Activated T-cell treated with anti-CD3 and anti-CD28 coated beads, Interleukin-2, amount 50 U/mL, for 24 hours (primary cell): Measurements from ENCODE around the gene RNPEPL1.
A peak's percentile ranks its signal among the peaks of the same experiment; 100 is the strongest.

Experiments
- DNase-seq: peaks from one replicate; pipeline ENCODE4 v3.0.0-alpha.2; 2020
- H3K27ac Mint-ChIP-seq: 2 replicates; pipeline ENCODE4 v1.8.0; 2020; ENCODE audit warnings: mild to moderate bottlenecking, mixed read lengths
- H3K27me3 Mint-ChIP-seq: 2 replicates; pipeline ENCODE4 v1.8.0; 2020; ENCODE audit warnings: mixed read lengths
- H3K36me3 Mint-ChIP-seq: 2 replicates; pipeline ENCODE4 v1.8.0; 2020; ENCODE audit warnings: low read depth, mixed read lengths
- H3K4me1 Mint-ChIP-seq: 2 replicates; pipeline ENCODE4 v1.8.0; 2020; ENCODE audit warnings: low read depth, mixed read lengths
- H3K4me3 Mint-ChIP-seq: 2 replicates; pipeline ENCODE4 v1.8.0; 2020; ENCODE audit warnings: mild to moderate bottlenecking, moderate library complexity, mixed read lengths
- H3K9me3 Mint-ChIP-seq: 2 replicates; pipeline ENCODE4 v1.8.0; 2020; ENCODE audit warnings: mixed read lengths

The RNPEPL1 gene

DNA sequence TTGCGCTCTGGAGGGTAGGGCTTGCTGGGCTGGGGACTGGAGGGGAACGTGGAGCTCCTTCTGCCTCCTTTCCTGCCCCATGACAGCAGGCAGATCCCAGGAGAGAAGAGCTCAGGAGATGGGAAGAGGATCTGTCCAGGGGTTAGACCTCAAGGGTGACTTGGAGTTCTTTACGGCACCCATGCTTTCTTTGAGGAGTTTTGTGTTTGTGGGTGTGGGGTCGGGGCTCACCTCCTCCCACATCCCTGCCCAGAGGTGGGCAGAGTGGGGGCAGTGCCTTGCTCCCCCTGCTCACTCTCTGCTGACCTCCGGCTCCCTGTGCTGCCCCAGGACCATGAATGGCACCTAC lies 61.3 kb downstream of the RNPEPL1 start:
- H3K36me3 Mint-ChIP-seq, result peaks cover 8% of the 10 kb centered on the region
- no peak overlapping the region for H3K27ac Mint-ChIP-seq
- H3K4me1 Mint-ChIP-seq, result peaks cover 28% of the 10 kb centered on the region
- H3K4me3 Mint-ChIP-seq, result no peak overlapping the region
- no peaks in the 10 kb centered on the region for H3K27me3 Mint-ChIP-seq
- peaks cover 10% of the 10 kb centered on the region for H3K9me3 Mint-ChIP-seq
- DNase-seq, result peak; percentile 12

GRCh38 chr2:240629968-240630770 lies 61.9 kb downstream of the RNPEPL1 start:
- Mint-ChIP-seq H3K36me3 (peaks cover 8% of the 10 kb centered on the region), H3K27ac (no peak overlapping the region)
- DNase-seq, result peak; percentile 17

More at GRCh38 chr2:240629968-240630770, 61.9 kb downstream of the RNPEPL1 start:
- Mint-ChIP-seq H3K4me3 (no peak overlapping the region), H3K27me3 (no peaks in the 10 kb centered on the region), H3K9me3 (peaks cover 10% of the 10 kb centered on the region), H3K4me1 (peaks cover 22% of the 10 kb centered on the region)
